ENCODE results near the gene HOATZ. TPM values are rescaled to one million over a fixed set of nuclear protein-coding genes. Genes with fewer than 3 reads are reported as not detected.

Gene HOATZ
- total RNA-seq, 1 experiment from 2014 or later: not detected

GRCh38 chr11:111528557-111528956 is 14.0 kb downstream of the HOATZ start:
- intact Hi-C loops (cut with micrococcal nuclease): loop anchor here (1.0 kb wide), 1 partner anchor 74 kb away; no protein-coding TSS in a partner anchor
- POLR2A ChIA-PET (ENCODE audit: unreplicated experiment): no interaction called here

GRCh38 chr11:111530091-111530490 is 15.5 kb downstream of the HOATZ start:
- no peaks in the 10 kb centered on the region for H3K36me3 ChIP-seq (ENCODE audit: low read depth, low read length)
- intact Hi-C loops (cut with micrococcal nuclease): loop anchor here (10.0 kb wide), 1 partner anchor 325 kb away; no protein-coding TSS in a partner anchor
- H3K27me3 ChIP-seq (ENCODE audit: low read length): no peaks in the 10 kb centered on the region
- no peaks in the 10 kb centered on the region for H3K9me2 ChIP-seq (replicated peaks; ENCODE audit: low read length)
- H3K4me2 ChIP-seq (ENCODE audit: low read length): no peak overlapping the region
- peaks cover 59% of the 10 kb centered on the region for H3K4me1 ChIP-seq (ENCODE audit: insufficient read depth, low read length)
- H3K27ac ChIP-seq (ENCODE audit: low read length): no peak overlapping the region
- no peak for ATAC-seq
- no peak for DNase-seq
- no peaks in the 10 kb centered on the region for H3K9me3 ChIP-seq (ENCODE audit: low read length)
- peaks cover 10% of the 10 kb centered on the region for H3F3A ChIP-seq (ENCODE audit: low read length, unreplicated experiment)
- H2AFZ ChIP-seq (ENCODE audit: low read length): no peak overlapping the region
- no TSS peak for BruUV-seq (replicated peaks)
- ChIA-PET CTCF (no interaction called here), POLR2A (ENCODE audit: unreplicated experiment) (no interaction called here)
- H4K20me1 ChIP-seq (ENCODE audit: low read length): no peaks in the 10 kb centered on the region
- no peak overlapping the region for H3K9ac ChIP-seq (ENCODE audit: low read length)
- TF ChIP-seq EZH2 (IDR thresholded peaks at IDR 0.05; ENCODE audit: low read length, unreplicated experiment) (no peak), EZH2phosphoT487 (IDR thresholded peaks at IDR 0.05; ENCODE audit: borderline replicate concordance, low read length) (no peak), CTCF (conservative IDR thresholded peaks at IDR 0.05; ENCODE audit: low read depth, low read length) (no peak)
- H3K4me3 ChIP-seq (ENCODE audit: low read length): no peak overlapping the region
- H3K79me2 ChIP-seq (ENCODE audit: low read length): no peaks in the 10 kb centered on the region

More at GRCh38 chr11:111528557-111528956, 14.0 kb downstream of the HOATZ start:
- TF ChIP-seq EZH2 (IDR thresholded peaks at IDR 0.05; ENCODE audit: low read length, unreplicated experiment): no peak
- no peak for TF ChIP-seq EZH2phosphoT487 (IDR thresholded peaks at IDR 0.05; ENCODE audit: borderline replicate concordance, low read length)
- peak; percentile 56 for TF ChIP-seq CTCF (conservative IDR thresholded peaks at IDR 0.05; ENCODE audit: low read depth, low read length)
- H3K4me2 ChIP-seq (ENCODE audit: low read length): no peak overlapping the region
- H3K4me1 ChIP-seq (ENCODE audit: insufficient read depth, low read length): peaks cover 47% of the 10 kb centered on the region
- BruUV-seq (replicated peaks): no TSS peak
- no peak for ATAC-seq
- H3K27ac ChIP-seq (ENCODE audit: low read length): no peak overlapping the region
- peaks cover 10% of the 10 kb centered on the region for H3F3A ChIP-seq (ENCODE audit: low read length, unreplicated experiment)
- H2AFZ ChIP-seq (ENCODE audit: low read length): no peak overlapping the region
- no peaks in the 10 kb centered on the region for H3K27me3 ChIP-seq (ENCODE audit: low read length)
- H3K36me3 ChIP-seq (ENCODE audit: low read depth, low read length): no peaks in the 10 kb centered on the region
- no peaks in the 10 kb centered on the region for H3K9me3 ChIP-seq (ENCODE audit: low read length)
- no peaks in the 10 kb centered on the region for H3K79me2 ChIP-seq (ENCODE audit: low read length)
- no peaks in the 10 kb centered on the region for H4K20me1 ChIP-seq (ENCODE audit: low read length)
- no peak overlapping the region for H3K9ac ChIP-seq (ENCODE audit: low read length)
- peak; percentile 26 for DNase-seq
- no peaks in the 10 kb centered on the region for H3K9me2 ChIP-seq (replicated peaks; ENCODE audit: low read length)
- CTCF ChIA-PET: interaction anchor here (0.6 to 0.9 kb wide), 3 partner anchors 30 to 74 kb away, joined by 3 to 4 read pairs (median 3); no protein-coding TSS in a partner anchor
- no peak overlapping the region for H3K4me3 ChIP-seq (ENCODE audit: low read length)

DNA sequence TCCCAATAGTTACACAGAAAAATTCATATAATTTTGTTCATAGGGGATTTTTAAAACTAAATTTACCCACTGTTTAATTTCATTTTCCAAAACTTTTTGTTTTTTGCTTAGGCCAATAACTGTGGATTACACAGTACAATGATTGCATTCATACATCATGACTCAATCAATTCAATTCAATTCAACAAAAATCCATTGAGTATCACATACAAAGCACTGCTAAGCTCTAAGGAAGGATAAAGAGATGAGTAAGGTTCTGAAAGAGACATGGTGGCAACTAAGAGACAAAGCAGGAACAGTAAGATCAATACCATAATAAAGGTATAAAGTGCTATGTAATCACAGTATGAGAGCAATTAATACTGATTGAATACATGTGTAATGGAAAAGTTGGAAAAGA is 16.6 kb downstream of the HOATZ start:
- H3K4me2 ChIP-seq (ENCODE audit: low read length): peak overlapping the region; percentile 61
- ChIA-PET POLR2A (ENCODE audit: unreplicated experiment) (interaction anchor here (0.5 to 0.8 kb wide), 3 partner anchors 23 to 315 kb away, joined by 3 to 4 read pairs (median 3); no protein-coding TSS in a partner anchor), CTCF (interaction anchor here (0.6 to 1.1 kb wide), 5 partner anchors 27 to 750 kb away, joined by 3 to 10 read pairs (median 5); no protein-coding TSS in a partner anchor)
- H3F3A ChIP-seq (ENCODE audit: low read length, unreplicated experiment): peaks cover 10% of the 10 kb centered on the region
- DNase-seq (peak; percentile 59), ATAC-seq (peak; percentile 38)
- no peak overlapping the region for H2AFZ ChIP-seq (ENCODE audit: low read length)
- no peaks in the 10 kb centered on the region for H4K20me1 ChIP-seq (ENCODE audit: low read length)
- H3K4me3 ChIP-seq (ENCODE audit: low read length): no peak overlapping the region
- TF ChIP-seq CTCF (conservative IDR thresholded peaks at IDR 0.05; ENCODE audit: low read depth, low read length): no peak
- no peak for TF ChIP-seq EZH2 (IDR thresholded peaks at IDR 0.05; ENCODE audit: low read length, unreplicated experiment)
- TF ChIP-seq EZH2phosphoT487 (IDR thresholded peaks at IDR 0.05; ENCODE audit: borderline replicate concordance, low read length): no peak
- no peaks in the 10 kb centered on the region for H3K79me2 ChIP-seq (ENCODE audit: low read length)
- H3K36me3 ChIP-seq (ENCODE audit: low read depth, low read length): no peaks in the 10 kb centered on the region
- H3K9me3 ChIP-seq (ENCODE audit: low read length): no peaks in the 10 kb centered on the region
- H3K9me2 ChIP-seq (replicated peaks; ENCODE audit: low read length): no peaks in the 10 kb centered on the region
- peaks cover 66% of the 10 kb centered on the region for H3K4me1 ChIP-seq (ENCODE audit: insufficient read depth, low read length)
- peak overlapping the region; percentile 76 for H3K27ac ChIP-seq (ENCODE audit: low read length)
- BruUV-seq (replicated peaks): no TSS peak
- intact Hi-C loops (cut with micrococcal nuclease): loop anchor here (1.0 to 10.0 kb wide), 3 partner anchors 23 to 326 kb away; no protein-coding TSS in a partner anchor
- H3K27me3 ChIP-seq (ENCODE audit: low read length): no peaks in the 10 kb centered on the region
- H3K9ac ChIP-seq (ENCODE audit: low read length): peak overlapping the region; percentile 6

Data from PC-3 (cell line).